Vagina (tissue), 2 donors: ENCODE data around the gene MAP3K9. TPM values are rescaled to one million over a fixed set of nuclear protein-coding genes. Genes with fewer than 3 reads are reported as not detected.
A peak's percentile ranks its signal among the peaks of the same experiment; 100 is the strongest.

ENCODE experiments used
- DNase-seq, 2 donors: peaks; one replicate each; pipeline ENCODE4 v3.0.0-alpha.2; 2017; ENCODE audit errors: extremely low spot score in 2 of 2
- H3K27ac ChIP-seq: fragments of 200-600 bp; sonication (generic); one replicate; pipeline ENCODE4 v1.5.1; 2019
- H3K27me3 ChIP-seq: fragments of 200-600 bp; sonication (generic); one replicate; pipeline ENCODE4 v1.5.1; 2019
- H3K36me3 ChIP-seq, 2 donors: fragments of 200-600 bp; sonication (generic); one replicate each; pipeline ENCODE4 v1.5.1; 2017 to 2019
- H3K4me1 ChIP-seq: fragments of 200-600 bp; sonication (generic); one replicate; pipeline ENCODE4 v1.5.1; 2019
- H3K4me3 ChIP-seq, 2 donors: fragments of 200-600 bp; sonication (generic); 1 replicate in 1 of 2; 2 replicates in 1 of 2; pipeline ENCODE4 v1.5.1; 2016 to 2019
- H3K9me3 ChIP-seq: fragments of 200-600 bp; sonication (generic); one replicate; pipeline ENCODE4 v1.5.1; 2019
- POLR2A ChIP-seq, 2 donors: fragments of 450-650 bp; IDR thresholded peaks; one replicate each; pipeline ENCODE4 v1.6.1; 2017; ENCODE audit warnings: antibody characterized with exemption in 2 of 2, mild to moderate bottlenecking in 2 of 2, moderate library complexity in 2 of 2
- POLR2AphosphoS5 ChIP-seq, 2 donors: sonication (generic); formaldehyde crosslinking; IDR thresholded peaks; one replicate each; pipeline ENCODE4 v1.9.0; 2017; ENCODE audit warnings: antibody characterized with exemption in 2 of 2, mild to moderate bottlenecking in 2 of 2, low read depth in 1 of 2; ENCODE audit not compliant: insufficient read depth in 1 of 2
- intact Hi-C: fragments of 100-400 bp; cut with DNase I; formaldehyde crosslinking; loops from one replicate; pipeline ENCODE4 v1.15.1; 2023
- total RNA-seq: library from RNA; depleted of rRNA; stranded (reverse); fragments of >200 nt; gene quantifications from one replicate; pipeline ENCODE4 v1.2.3, GENCODE V29; 2016
- TF ChIP-seq, protein P1 (sequence below), 3 experiments: fragments of 450-650 bp in 2 of 3; fragments of 200-600 bp in 1 of 3; sonication (generic) in 1 of 3; IDR thresholded peaks; one replicate each; pipeline ENCODE4 v1.5.1; 2017 to 2019; ENCODE audit warnings: antibody characterized with exemption in 3 of 3, mild to moderate bottlenecking in 2 of 3, moderate library complexity in 2 of 3

MAP3K9 gene
- total RNA-seq, 1 donor from 2014 or later, result 11.5 TPM

DNA sequence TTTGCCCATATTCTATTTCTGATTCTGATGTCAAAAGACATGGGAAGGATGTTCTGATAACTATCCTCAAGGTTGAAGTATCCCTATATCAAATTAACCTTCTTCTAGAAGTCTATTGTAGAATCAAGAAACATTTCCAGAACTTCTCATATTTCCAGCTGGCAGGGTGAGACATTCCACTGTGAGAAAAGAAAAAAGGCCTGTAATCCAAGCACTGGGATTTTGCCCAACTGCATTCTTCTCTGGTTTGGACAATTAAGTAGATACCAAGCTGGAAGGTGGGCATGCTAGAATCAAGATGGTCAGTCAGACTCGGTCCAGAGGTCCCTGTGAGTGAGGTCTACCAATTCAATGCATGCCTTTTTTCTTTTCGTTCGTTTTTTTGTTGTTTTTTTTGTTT is 60.9 kb downstream of the MAP3K9 start:
- Histone ChIP-seq H3K36me3 (no peaks in the 10 kb centered on the region), H3K9me3 (no peaks in the 10 kb centered on the region), H3K4me1 (no peaks in the 10 kb centered on the region), H3K27me3 (no peaks in the 10 kb centered on the region), H3K27ac (no peak overlapping the region), H3K4me3 (no peak overlapping the region)
- intact Hi-C loops, result no loop called here
- TF ChIP-seq POLR2AphosphoS5 (IDR thresholded peaks at IDR 0.05; ENCODE audit: insufficient read depth in 1 of 2, low read depth in 1 of 2) (no peak), POLR2A (IDR thresholded peaks at IDR 0.05) (no peak)
- TF ChIP-seq, protein P1, sequence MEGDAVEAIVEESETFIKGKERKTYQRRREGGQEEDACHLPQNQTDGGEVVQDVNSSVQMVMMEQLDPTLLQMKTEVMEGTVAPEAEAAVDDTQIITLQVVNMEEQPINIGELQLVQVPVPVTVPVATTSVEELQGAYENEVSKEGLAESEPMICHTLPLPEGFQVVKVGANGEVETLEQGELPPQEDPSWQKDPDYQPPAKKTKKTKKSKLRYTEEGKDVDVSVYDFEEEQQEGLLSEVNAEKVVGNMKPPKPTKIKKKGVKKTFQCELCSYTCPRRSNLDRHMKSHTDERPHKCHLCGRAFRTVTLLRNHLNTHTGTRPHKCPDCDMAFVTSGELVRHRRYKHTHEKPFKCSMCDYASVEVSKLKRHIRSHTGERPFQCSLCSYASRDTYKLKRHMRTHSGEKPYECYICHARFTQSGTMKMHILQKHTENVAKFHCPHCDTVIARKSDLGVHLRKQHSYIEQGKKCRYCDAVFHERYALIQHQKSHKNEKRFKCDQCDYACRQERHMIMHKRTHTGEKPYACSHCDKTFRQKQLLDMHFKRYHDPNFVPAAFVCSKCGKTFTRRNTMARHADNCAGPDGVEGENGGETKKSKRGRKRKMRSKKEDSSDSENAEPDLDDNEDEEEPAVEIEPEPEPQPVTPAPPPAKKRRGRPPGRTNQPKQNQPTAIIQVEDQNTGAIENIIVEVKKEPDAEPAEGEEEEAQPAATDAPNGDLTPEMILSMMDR (IDR thresholded peaks at IDR 0.05), result no peak
- no peak for DNase-seq

DNA sequence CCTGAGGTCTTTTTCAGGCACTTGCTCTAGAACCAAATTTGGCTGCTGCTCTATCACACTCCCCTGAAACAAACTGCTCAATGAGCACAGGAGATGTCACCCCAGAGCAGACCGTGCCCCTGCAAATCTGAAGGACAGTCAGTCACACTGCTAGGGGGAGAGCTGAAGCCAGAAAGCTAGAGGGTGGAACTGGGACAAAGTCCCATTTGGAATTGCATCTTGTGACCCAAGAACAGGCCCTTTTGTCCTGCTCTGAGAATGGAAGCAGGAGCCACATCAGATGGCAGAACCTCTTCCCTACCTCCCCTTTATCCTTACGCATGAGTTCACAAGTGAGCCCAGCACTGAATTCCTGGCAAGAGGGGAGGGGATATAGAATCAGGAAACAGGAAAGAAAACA is 64.7 kb downstream of the MAP3K9 start:
- H3K4me1 ChIP-seq, result no peaks in the 10 kb centered on the region
- H3K36me3 ChIP-seq, result no peaks in the 10 kb centered on the region
- no peak overlapping the region for H3K27ac ChIP-seq
- intact Hi-C loops, result no loop called here
- no peak overlapping the region for H3K4me3 ChIP-seq
- H3K9me3 ChIP-seq, result no peaks in the 10 kb centered on the region
- H3K27me3 ChIP-seq, result no peaks in the 10 kb centered on the region
- peak in 1 of 2 donors; percentile 52 for DNase-seq
- TF ChIP-seq POLR2AphosphoS5 (IDR thresholded peaks at IDR 0.05; ENCODE audit: insufficient read depth in 1 of 2, low read depth in 1 of 2) (no peak), POLR2A (IDR thresholded peaks at IDR 0.05) (no peak)
- TF ChIP-seq, protein P1 (IDR thresholded peaks at IDR 0.05), result no peak

DNA sequence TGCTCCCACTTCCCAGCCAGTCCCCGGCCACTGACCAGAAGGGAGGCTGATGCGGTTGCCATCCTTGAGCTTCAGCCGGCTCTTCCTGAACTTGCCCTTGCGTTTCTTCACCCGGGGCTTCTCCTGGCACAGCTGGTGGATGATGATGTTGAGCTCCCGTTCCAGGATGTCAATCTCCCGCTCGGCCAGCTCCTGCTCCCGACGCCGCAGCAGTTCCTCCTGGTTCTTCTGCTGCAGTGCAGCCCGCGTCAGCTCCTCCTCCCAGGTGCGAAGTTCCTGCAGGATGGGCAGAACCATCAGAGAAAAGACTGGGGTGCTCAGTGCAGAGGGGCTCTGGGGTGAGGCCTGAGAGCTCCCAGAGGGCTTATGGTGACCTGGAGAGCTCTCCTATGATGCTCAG is 67.0 kb downstream of the MAP3K9 start:
- no peak overlapping the region for H3K27ac ChIP-seq
- no peaks in the 10 kb centered on the region for H3K9me3 ChIP-seq
- no peak for DNase-seq
- no peaks in the 10 kb centered on the region for H3K36me3 ChIP-seq
- intact Hi-C loops, result no loop called here
- TF ChIP-seq POLR2AphosphoS5 (IDR thresholded peaks at IDR 0.05; ENCODE audit: insufficient read depth in 1 of 2, low read depth in 1 of 2) (no peak), POLR2A (IDR thresholded peaks at IDR 0.05) (no peak)
- TF ChIP-seq, protein P1 (IDR thresholded peaks at IDR 0.05), result no peak
- no peaks in the 10 kb centered on the region for H3K27me3 ChIP-seq
- H3K4me1 ChIP-seq, result no peaks in the 10 kb centered on the region
- no peak overlapping the region for H3K4me3 ChIP-seq

DNA sequence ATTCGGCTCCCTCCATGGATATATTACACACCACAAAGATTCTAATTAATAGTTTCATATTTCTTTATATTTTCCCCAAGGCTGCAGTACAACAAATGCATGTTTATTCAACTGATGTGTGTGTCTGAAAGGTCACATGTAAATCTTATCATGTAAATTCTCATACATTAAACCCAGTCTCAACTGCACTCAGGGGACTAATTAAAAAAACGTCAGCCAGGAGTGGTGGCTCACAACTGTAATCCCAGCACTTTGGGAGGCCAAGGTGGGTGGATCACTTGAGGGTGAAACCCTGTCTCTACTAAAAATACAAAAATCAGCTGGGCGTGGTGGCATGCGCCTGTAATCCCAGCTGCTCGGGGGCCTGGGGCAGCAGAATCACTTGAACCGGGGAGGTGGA is 67.8 kb downstream of the MAP3K9 start:
- H3K27ac ChIP-seq, result no peak overlapping the region
- no peak for DNase-seq
- H3K4me1 ChIP-seq, result no peaks in the 10 kb centered on the region
- H3K36me3 ChIP-seq, result no peaks in the 10 kb centered on the region
- H3K27me3 ChIP-seq, result no peaks in the 10 kb centered on the region
- H3K9me3 ChIP-seq, result no peaks in the 10 kb centered on the region
- intact Hi-C loops, result no loop called here
- no peak overlapping the region for H3K4me3 ChIP-seq
- TF ChIP-seq POLR2AphosphoS5 (IDR thresholded peaks at IDR 0.05; ENCODE audit: insufficient read depth in 1 of 2, low read depth in 1 of 2) (no peak), POLR2A (IDR thresholded peaks at IDR 0.05) (no peak)
- TF ChIP-seq, protein P1 (IDR thresholded peaks at IDR 0.05), result no peak

DNA sequence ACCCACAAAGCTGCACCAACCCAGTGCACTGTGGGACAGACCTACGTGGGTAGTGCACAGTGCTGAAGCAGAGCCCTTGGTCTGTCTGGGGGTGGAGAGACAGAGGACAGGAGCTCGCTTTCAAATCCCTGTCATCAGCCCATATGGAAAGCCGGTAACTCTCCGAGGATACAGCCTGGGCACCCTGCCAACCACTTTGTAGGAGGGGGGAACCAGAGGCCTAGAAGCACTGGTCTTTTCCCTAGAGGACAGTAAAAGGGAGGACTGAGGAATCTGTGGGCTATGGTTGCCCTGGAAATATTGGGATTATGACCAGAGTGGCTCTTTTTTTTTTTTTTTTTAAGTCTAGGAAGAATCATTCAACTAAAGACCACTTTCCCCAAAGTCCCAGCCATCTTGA is 74.3 kb downstream of the MAP3K9 start:
- Histone ChIP-seq H3K36me3 (no peaks in the 10 kb centered on the region), H3K4me1 (no peaks in the 10 kb centered on the region), H3K4me3 (no peak overlapping the region), H3K27me3 (no peaks in the 10 kb centered on the region), H3K9me3 (no peaks in the 10 kb centered on the region), H3K27ac (no peak overlapping the region)
- intact Hi-C loops, result no loop called here
- TF ChIP-seq POLR2AphosphoS5 (IDR thresholded peaks at IDR 0.05; ENCODE audit: insufficient read depth in 1 of 2, low read depth in 1 of 2), result no peak
- TF ChIP-seq, protein P1 (IDR thresholded peaks at IDR 0.05), result no peak
- no peak for TF ChIP-seq POLR2A (IDR thresholded peaks at IDR 0.05)
- no peak for DNase-seq
